SK-N-SH (cell line): ENCODE results near the gene WDR6. TPM values are rescaled to one million over a fixed set of nuclear protein-coding genes. Genes with fewer than 3 reads are reported as not detected.

Experiments
- CTCF ChIA-PET: fragments of 300-600, 350-600 bp; formaldehyde crosslinking; extraction: SDS; loops from one replicate; lab custom pipeline; 2021; lab: Yijun Ruan, JAX
- POLR2A ChIA-PET: fragments of 350-600 bp; sonication (Branson Sonifier 250); formaldehyde crosslinking; extraction: SDS; loops from one replicate; lab custom pipeline; 2020; ENCODE audit warnings: antibody characterized with exemption, inconsistent platforms; lab: Yijun Ruan, JAX
- DNase-seq: peaks from one replicate; pipeline ENCODE4 v3.0.0; 2012
- H2AFZ ChIP-seq: fragments of 200-600 bp; sonication (generic); 2 replicates; pipeline ENCODE4 v1.8.1; 2016; ENCODE audit warnings: antibody characterized with exemption, mild to moderate bottlenecking, low read depth
- H3F3A ChIP-seq: fragments of 200-600 bp; sonication (generic); replicated peaks from 2 replicates; pipeline ENCODE3; 2016; ENCODE audit warnings: antibody characterized with exemption, mild to moderate bottlenecking; ENCODE audit not compliant: insufficient read depth
- H3K27ac ChIP-seq, 2 experiments: fragments of 200-500 bp in 1 of 2; fragments of 200-600 bp in 1 of 2; sonication (Bioruptor generic) in 1 of 2; sonication (generic), shearing (Covaris generic) in 1 of 2; 2 replicates each; pipeline versions ENCODE4 v1.5.1 to v1.6.1; 2014 to 2016; ENCODE audit warnings: low read depth in 2 of 2, inconsistent platforms in 1 of 2, low read length in 1 of 2, mild to moderate bottlenecking in 1 of 2, mixed read lengths in 1 of 2
- H3K27me3 ChIP-seq: fragments of 200-600 bp; sonication (generic), shearing (Covaris generic); 2 replicates; pipeline ENCODE4 v1.6.1; 2016; ENCODE audit warnings: mixed run types; ENCODE audit not compliant: insufficient read depth
- H3K36me3 ChIP-seq, 2 experiments: fragments of 200-500 bp in 1 of 2; fragments of 200-600 bp in 1 of 2; sonication (Bioruptor generic) in 1 of 2; sonication (generic) in 1 of 2; replicated peaks in 1 of 2; 2 replicates each; pipeline versions ENCODE3 to v1.5.1; 2014 to 2016; ENCODE audit warnings: low read length in 1 of 2, mild to moderate bottlenecking in 1 of 2; ENCODE audit not compliant: insufficient read depth in 2 of 2, control insufficient read depth in 1 of 2
- H3K4me1 ChIP-seq, 2 experiments: fragments of 200-500 bp in 1 of 2; fragments of 200-600 bp in 1 of 2; sonication (Bioruptor generic) in 1 of 2; sonication (generic), shearing (Covaris generic) in 1 of 2; 2 replicates each; pipeline versions ENCODE4 v1.5.1 to v1.6.1; 2014 to 2016; ENCODE audit warnings: low read depth in 1 of 2, low read length in 1 of 2, mixed run types in 1 of 2; ENCODE audit not compliant: insufficient read depth in 2 of 2, control insufficient read depth in 1 of 2
- H3K4me2 ChIP-seq: fragments of 200-600 bp; sonication (generic), shearing (Covaris generic); 2 replicates; pipeline ENCODE4 v1.6.1; 2017; ENCODE audit warnings: mixed run types
- H3K4me3 ChIP-seq, 2 experiments: fragments of 200-500 bp in 1 of 2; fragments of 200-600 bp in 1 of 2; sonication (Bioruptor generic) in 1 of 2; sonication (generic), shearing (Covaris generic) in 1 of 2; 2 replicates each; pipeline versions ENCODE4 v1.5.1 to v1.8.1; 2014 to 2016; ENCODE audit warnings: low read depth in 2 of 2, inconsistent platforms in 1 of 2, low read length in 1 of 2, mild to moderate bottlenecking in 1 of 2, mixed read lengths in 1 of 2, moderate library complexity in 1 of 2
- H3K79me2 ChIP-seq: fragments of 200-600 bp; sonication (generic); 2 replicates; pipeline ENCODE4 v1.8.1; 2017; ENCODE audit warnings: mild to moderate bottlenecking; ENCODE audit not compliant: insufficient read depth
- H3K9ac ChIP-seq: fragments of 200-600 bp; sonication (generic); 2 replicates; pipeline ENCODE4 v1.6.1; 2017; ENCODE audit warnings: mixed run types
- H3K9me2 ChIP-seq: fragments of 200-600 bp; sonication (generic); 2 replicates; pipeline ENCODE4 v1.6.1; 2017; ENCODE audit warnings: mixed run types
- H3K9me3 ChIP-seq: fragments of 200-600 bp; sonication (generic); 2 replicates; pipeline ENCODE4 v1.6.1; 2017; ENCODE audit warnings: mixed run types, mild to moderate bottlenecking, moderate library complexity
- H4K20me1 ChIP-seq: fragments of 200-600 bp; sonication (generic); 2 replicates; pipeline ENCODE4 v1.6.1; 2017; ENCODE audit warnings: mild to moderate bottlenecking, mixed run types; ENCODE audit not compliant: insufficient read depth
- CTCF ChIP-seq: fragments of 200-600 bp; sonication (generic); IDR thresholded peaks from 2 replicates; pipeline ENCODE4 v1.6.1; 2017; ENCODE audit warnings: antibody characterized with exemption, mild to moderate bottlenecking, moderate library complexity
- FOSL2 ChIP-seq: IDR thresholded peaks from 2 replicates; pipeline ENCODE4 v1.4.0; 2012; ENCODE audit warnings: low read depth, mild to moderate bottlenecking, moderate library complexity, borderline replicate concordance
- FOXJ3 ChIP-seq: sonication (generic); formaldehyde crosslinking; IDR thresholded peaks from 2 replicates; pipeline ENCODE4 v1.5.1; 2020; ENCODE audit warnings: mild to moderate bottlenecking, missing genetic modification reagents
- FOXM1 ChIP-seq: IDR thresholded peaks from 2 replicates; pipeline ENCODE4 v1.4.0; 2012; ENCODE audit warnings: low read depth, mild to moderate bottlenecking
- IRF3 ChIP-seq: fragments of 150-350 bp; IDR thresholded peaks from 2 replicates; pipeline ENCODE4 v1.6.1; 2016; ENCODE audit warnings: mild to moderate bottlenecking, low read depth, low read length
- JUND ChIP-seq: IDR thresholded peaks from 2 replicates; pipeline ENCODE4 v1.4.0; 2012
- MAX ChIP-seq: IDR thresholded peaks from 2 replicates; pipeline ENCODE4 v1.4.0; 2012; ENCODE audit warnings: low read depth
- MEF2A ChIP-seq: IDR thresholded peaks from 2 replicates; pipeline ENCODE4 v1.4.0; 2012; ENCODE audit warnings: low read depth, borderline replicate concordance
- MXI1 ChIP-seq: IDR thresholded peaks from 2 replicates; pipeline ENCODE4 v1.6.1; 2012; ENCODE audit warnings: mild to moderate bottlenecking, low read depth, low read length, improper control_type of control experiment
- NFIC ChIP-seq: IDR thresholded peaks from 2 replicates; pipeline ENCODE4 v1.4.0; 2012; ENCODE audit warnings: borderline replicate concordance
- NRF1 ChIP-seq: IDR thresholded peaks from 2 replicates; pipeline ENCODE4 v1.6.1; 2012; ENCODE audit warnings: low read depth, mild to moderate bottlenecking, low read length
- POLR2AphosphoS5 ChIP-seq: IDR thresholded peaks from 2 replicates; pipeline ENCODE4 v1.6.1; 2012; ENCODE audit warnings: low read depth, low read length
- RCOR1 ChIP-seq: fragments of 150-350 bp; IDR thresholded peaks from 2 replicates; pipeline ENCODE4 v1.6.1; 2017; ENCODE audit warnings: antibody characterized with exemption, low read length
- RFX5 ChIP-seq: IDR thresholded peaks from 2 replicates; pipeline ENCODE4 v1.6.1; 2012; ENCODE audit warnings: mild to moderate bottlenecking, improper control_type of control experiment, low read length
- RXRA ChIP-seq: IDR thresholded peaks from 2 replicates; pipeline ENCODE4 v1.4.0; 2012; ENCODE audit warnings: low read depth, mild to moderate bottlenecking, borderline replicate concordance
- SIN3A ChIP-seq: IDR thresholded peaks from 2 replicates; pipeline ENCODE4 v1.6.1; 2012; ENCODE audit warnings: low read depth, mild to moderate bottlenecking, low read length, moderate library complexity, borderline replicate concordance
- SMC3 ChIP-seq: IDR thresholded peaks from 2 replicates; pipeline ENCODE4 v1.6.1; 2012; ENCODE audit warnings: low read depth, low read length, improper control_type of control experiment
- TAF1 ChIP-seq: IDR thresholded peaks from 2 replicates; pipeline ENCODE4 v1.6.1; 2012; ENCODE audit warnings: low read depth, mild to moderate bottlenecking, low read length, moderate library complexity, borderline replicate concordance
- TCF12 ChIP-seq: IDR thresholded peaks from 2 replicates; pipeline ENCODE4 v1.4.0; 2012
- TEAD4 ChIP-seq: IDR thresholded peaks from 2 replicates; pipeline ENCODE4 v1.4.0; 2012; ENCODE audit warnings: mild to moderate bottlenecking, borderline replicate concordance; ENCODE audit not compliant: insufficient read depth
- USF2 ChIP-seq: fragments of 150-350 bp; IDR thresholded peaks from 2 replicates; pipeline ENCODE4 v1.6.1; 2017; ENCODE audit warnings: antibody characterized with exemption, low read length, low read depth, borderline replicate concordance
- WGBS: methylation state at CpG from one replicate; pipeline ENCODE4 v1.1.6; 2017; ENCODE audit warnings: low lambda C conversion rate; 5-methylcytosine and 5-hydroxymethylcytosine counted together
- polyA plus RNA-seq, 3 experiments: library from polyadenylated mRNA; depleted of rRNA; stranded (reverse); fragments of >200 nt; gene quantifications; 2 replicates each; pipeline ENCODE4 v1.2.3, GENCODE V29; 2012

The WDR6 gene
- polyA plus RNA-seq, 1 of the 3 experiments (the other 2 are of a cell fraction): 230 TPM

GRCh38 chr3:49022688-49023171, 15.5 kb downstream of the WDR6 start:
- peak; percentile 32 for DNase-seq
- Histone ChIP-seq H3K27me3 (no peaks in the 10 kb centered on the region), H2AFZ (no peak overlapping the region), H3K36me3 (peaks cover 39 to 45% of the 10 kb centered on the region in 2 experiments), H3K9me2 (no peaks in the 10 kb centered on the region), H3K79me2 (peaks cover 85% of the 10 kb centered on the region), H3F3A (peaks cover 44% of the 10 kb centered on the region), H3K27ac (peak overlapping the region; percentile 99), H4K20me1 (no peaks in the 10 kb centered on the region), H3K4me2 (peak overlapping the region; percentile 97), H3K4me1 (peaks cover 8 to 30% of the 10 kb centered on the region in 2 experiments; a peak in 2 of 4 replicates), H3K9me3 (no peaks in the 10 kb centered on the region), H3K9ac (peak overlapping the region; percentile 99), H3K4me3 (peak overlapping the region; percentile 87 to 94)
- CTCF ChIA-PET: interaction anchor here (1.2 to 14.2 kb wide), 13 partner anchors 9 to 427 kb away, joined by 3 to 114 read pairs (median 6); partner anchors contain the start of genes P4HTM, QRICH1, USP4 and WDR6
- no peak for TF ChIP-seq USF2
- no peak for TF ChIP-seq RXRA
- TF ChIP-seq SMC3: no peak
- no peak for TF ChIP-seq IRF3
- no peak; the same call in 1 of the 2 replicates for TF ChIP-seq POLR2AphosphoS5
- 16% methylated on average over 12 of the region's 12 CpGs for WGBS
- POLR2A ChIA-PET: interaction anchor here (0.6 to 4.6 kb wide), 5 partner anchors 15 to 428 kb away, joined by 3 to 80 read pairs (median 15); partner anchors contain the start of genes COL7A1, IP6K2, QRICH1 and WDR6

- no peak for DNase-seq
- Histone ChIP-seq H4K20me1 (no peaks in the 10 kb centered on the region), H3K4me2 (no peak overlapping the region), H3K9me3 (no peaks in the 10 kb centered on the region), H3K4me3 (no peak overlapping the region), H3K27me3 (no peaks in the 10 kb centered on the region), H3K27ac (0 out of 4 replicates have a peak overlapping the region, but pooled peaks of 1 of the 2 experiments have one; percentile 13), H2AFZ (no peak overlapping the region), H3K9ac (no peak overlapping the region), H3K4me1 (peaks cover 10 to 40% of the 10 kb centered on the region in 2 experiments; a peak in 3 of 4 replicates), H3K79me2 (peaks cover 89% of the 10 kb centered on the region), H3F3A (peaks cover 49% of the 10 kb centered on the region), H3K36me3 (peaks cover 44 to 52% of the 10 kb centered on the region in 2 experiments), H3K9me2 (no peaks in the 10 kb centered on the region)
- CTCF ChIA-PET: interaction anchor here (1.1 to 14.2 kb wide), 5 partner anchors 11 to 426 kb away, joined by 3 to 114 read pairs (median 14); partner anchors contain the start of genes P4HTM and WDR6
- WGBS: 100% methylated on average over 4 of the region's 4 CpGs
- POLR2A ChIA-PET: interaction anchor here (1.0 to 4.6 kb wide), 2 partner anchors 16 to 70 kb away, joined by 4 to 80 read pairs; partner anchors contain the start of genes QRICH1 and WDR6
- TF ChIP-seq FOXM1 (no peak), TEAD4 (no peak), FOXJ3 (CRISPR knock-in tag) (no peak), MXI1 (no peak), NRF1 (no peak), SIN3A (no peak), RCOR1 (no peak), CTCF (no peak), IRF3 (no peak), RFX5 (no peak), TCF12 (no peak), TAF1 (no peak), MAX (no peak), FOSL2 (no peak), MEF2A (no peak), JUND (no peak), NFIC (no peak)
Observed at GRCh38 chr3:49023775-49024174, 16.6 kb downstream of the WDR6 start.
